PC-9 (cell line): ENCODE results near the gene FCHO2. TPM values are rescaled to one million over a fixed set of nuclear protein-coding genes. Genes with fewer than 3 reads are reported as not detected.

Experiments used
- BruUV-seq: library from RNA; stranded (reverse); fragments of 400-500 nt; replicated peaks from 2 replicates; lab custom pipeline; 2021; lab: Mats Ljungman, UMichigan
- CTCF ChIA-PET: fragments of 300-600 bp; sonication (Branson Sonifier 250); formaldehyde crosslinking; loops from one replicate; lab custom pipeline; 2022; ENCODE audit warnings: antibody characterized with exemption; lab: Charles Lee
- POLR2A ChIA-PET: fragments of 300-600 bp; sonication (Branson Sonifier 250); formaldehyde crosslinking; loops from one replicate; lab custom pipeline; 2022; ENCODE audit warnings: antibody characterized with exemption; ENCODE audit not compliant: unreplicated experiment; lab: Charles Lee
- DNase-seq, 2 experiments: peaks; one replicate each; pipeline versions ENCODE4 v3.0.0 to v3.0.0-alpha.2; 2015 to 2022; ENCODE audit warnings: mixed read lengths in 1 of 2
- H2AFZ ChIP-seq: fragments of 200-600 bp; sonication (generic); 2 replicates; pipeline ENCODE4 v1.8.1; 2017; ENCODE audit warnings: antibody characterized with exemption
- H3F3A ChIP-seq: fragments of 200-600 bp; sonication (generic); 2 replicates; pipeline ENCODE4 v1.8.1; 2017; ENCODE audit warnings: antibody characterized with exemption, mild to moderate bottlenecking, low read depth; ENCODE audit not compliant: insufficient read depth
- H3K27ac ChIP-seq: fragments of 200-600 bp; sonication (generic); 2 replicates; pipeline ENCODE4 v1.6.1; 2016; ENCODE audit warnings: mixed run types
- H3K27me3 ChIP-seq: fragments of 200-600 bp; sonication (generic); 2 replicates; pipeline ENCODE4 v1.6.1; 2016; ENCODE audit warnings: low read depth, mixed run types; ENCODE audit not compliant: insufficient read depth
- H3K36me3 ChIP-seq: fragments of 200-600 bp; sonication (generic); 2 replicates; pipeline ENCODE4 v1.6.1; 2016; ENCODE audit warnings: low read depth, mixed run types
- H3K4me1 ChIP-seq: fragments of 200-600 bp; sonication (generic); replicated peaks from 2 replicates; pipeline ENCODE4 v1.6.1; 2016; ENCODE audit warnings: mixed run types; ENCODE audit not compliant: insufficient read depth
- H3K4me2 ChIP-seq: fragments of 200-600 bp; sonication (generic); 2 replicates; pipeline ENCODE4 v1.6.1; 2017; ENCODE audit warnings: mixed run types
- H3K4me3 ChIP-seq: fragments of 200-600 bp; sonication (generic); 2 replicates; pipeline ENCODE4 v1.6.1; 2016; ENCODE audit warnings: mixed run types
- H3K79me2 ChIP-seq: fragments of 200-600 bp; sonication (generic); 2 replicates; pipeline ENCODE4 v1.6.1; 2017; ENCODE audit warnings: low read depth, mixed run types
- H3K9me2 ChIP-seq: fragments of 200-600 bp; sonication (generic); 2 replicates; pipeline ENCODE4 v1.8.1; 2017; ENCODE audit warnings: mild to moderate bottlenecking; ENCODE audit not compliant: insufficient read depth
- H3K9me3 ChIP-seq: fragments of 200-600 bp; sonication (generic); 2 replicates; pipeline ENCODE4 v1.8.1; 2016; ENCODE audit warnings: low read depth; ENCODE audit not compliant: insufficient read depth
- H4K20me1 ChIP-seq: fragments of 200-600 bp; sonication (generic); 2 replicates; pipeline ENCODE4 v1.8.1; 2017; ENCODE audit not compliant: insufficient read depth
- EZH2 ChIP-seq: fragments of 200-600 bp; sonication (generic); IDR thresholded peaks from 2 replicates; pipeline ENCODE4 v1.8.0; 2017; ENCODE audit warnings: antibody characterized with exemption, low read depth
- intact Hi-C: fragments of 100-400 bp; cut with micrococcal nuclease; formaldehyde crosslinking; loops from one replicate; pipeline ENCODE4 v1.10.0; 2022; ENCODE audit not compliant: unreplicated experiment
- total RNA-seq: library from RNA; stranded (reverse); gene quantifications from 2 replicates; pipeline ENCODE4 v1.2.3, GENCODE V29; 2021
- TF ChIP-seq, protein P1 (sequence below): fragments of 200-600 bp; sonication (generic); conservative IDR thresholded peaks from 2 replicates; pipeline ENCODE4 v1.6.1; 2017; ENCODE audit warnings: mixed run types, antibody characterized with exemption, mild to moderate bottlenecking, moderate library complexity

FCHO2 gene
- total RNA-seq, 1 experiment from 2014 or later: 26.1 TPM

DNA sequence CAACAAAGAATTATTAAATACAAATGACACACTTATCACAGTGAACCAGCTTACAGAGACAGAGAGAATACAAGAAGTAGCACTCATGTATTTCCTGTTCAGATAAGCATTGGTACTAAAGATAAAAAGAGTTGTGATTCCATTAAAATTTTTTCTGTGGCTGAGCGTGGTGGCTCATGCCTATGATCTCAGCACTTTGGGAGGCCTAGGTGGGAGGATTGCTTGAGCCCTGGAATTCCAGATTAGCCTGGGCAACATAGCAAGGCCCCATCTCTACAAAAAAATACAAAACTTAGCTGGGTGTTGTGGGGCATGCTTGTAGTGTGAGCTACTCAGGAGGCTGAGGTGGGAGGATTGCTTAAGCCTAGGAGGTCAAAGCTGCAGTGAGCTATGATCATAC is 32.9 kb downstream of the FCHO2 start:
- TF ChIP-seq, protein P1, sequence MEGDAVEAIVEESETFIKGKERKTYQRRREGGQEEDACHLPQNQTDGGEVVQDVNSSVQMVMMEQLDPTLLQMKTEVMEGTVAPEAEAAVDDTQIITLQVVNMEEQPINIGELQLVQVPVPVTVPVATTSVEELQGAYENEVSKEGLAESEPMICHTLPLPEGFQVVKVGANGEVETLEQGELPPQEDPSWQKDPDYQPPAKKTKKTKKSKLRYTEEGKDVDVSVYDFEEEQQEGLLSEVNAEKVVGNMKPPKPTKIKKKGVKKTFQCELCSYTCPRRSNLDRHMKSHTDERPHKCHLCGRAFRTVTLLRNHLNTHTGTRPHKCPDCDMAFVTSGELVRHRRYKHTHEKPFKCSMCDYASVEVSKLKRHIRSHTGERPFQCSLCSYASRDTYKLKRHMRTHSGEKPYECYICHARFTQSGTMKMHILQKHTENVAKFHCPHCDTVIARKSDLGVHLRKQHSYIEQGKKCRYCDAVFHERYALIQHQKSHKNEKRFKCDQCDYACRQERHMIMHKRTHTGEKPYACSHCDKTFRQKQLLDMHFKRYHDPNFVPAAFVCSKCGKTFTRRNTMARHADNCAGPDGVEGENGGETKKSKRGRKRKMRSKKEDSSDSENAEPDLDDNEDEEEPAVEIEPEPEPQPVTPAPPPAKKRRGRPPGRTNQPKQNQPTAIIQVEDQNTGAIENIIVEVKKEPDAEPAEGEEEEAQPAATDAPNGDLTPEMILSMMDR: no peak
- TF ChIP-seq EZH2: no peak
- POLR2A ChIA-PET: no interaction called here
- no peak overlapping the region for H3K4me2 ChIP-seq
- no peaks in the 10 kb centered on the region for H3K79me2 ChIP-seq
- no peaks in the 10 kb centered on the region for H4K20me1 ChIP-seq
- H3K4me1 ChIP-seq: no peaks in the 10 kb centered on the region
- CTCF ChIA-PET: no interaction called here
- H2AFZ ChIP-seq: no peak overlapping the region
- no peaks in the 10 kb centered on the region for H3K9me2 ChIP-seq
- H3K36me3 ChIP-seq: no peaks in the 10 kb centered on the region
- no peaks in the 10 kb centered on the region for H3K9me3 ChIP-seq
- H3K27me3 ChIP-seq: no peaks in the 10 kb centered on the region
- no peak overlapping the region for H3K27ac ChIP-seq
- no peak overlapping the region for H3K4me3 ChIP-seq
- no TSS peak for BruUV-seq
- no peak for DNase-seq
- H3F3A ChIP-seq: no peaks in the 10 kb centered on the region
- intact Hi-C loops: no loop called here

DNA sequence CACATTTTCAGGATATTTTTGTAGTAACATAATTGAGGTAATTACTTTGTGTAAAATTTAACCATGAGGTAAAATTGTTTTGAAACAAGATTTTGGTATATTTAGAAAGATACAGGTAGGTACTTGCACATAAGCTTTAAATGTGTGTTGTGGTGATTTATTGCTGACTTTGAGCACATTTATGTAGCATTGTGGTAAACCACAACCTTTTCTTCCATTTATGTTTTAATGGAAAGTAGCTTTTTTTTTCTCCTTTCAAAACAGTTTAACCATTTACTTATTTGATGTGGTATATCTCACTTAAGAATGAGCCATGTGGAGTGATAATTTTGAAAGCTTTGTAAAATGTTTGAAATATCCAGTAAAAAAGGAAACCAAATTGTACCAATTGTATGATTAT is 35.6 kb downstream of the FCHO2 start:
- Histone ChIP-seq H3K36me3 (no peaks in the 10 kb centered on the region), H3K27ac (no peak overlapping the region), H3F3A (no peaks in the 10 kb centered on the region), H2AFZ (no peak overlapping the region), H3K9me2 (no peaks in the 10 kb centered on the region), H3K79me2 (no peaks in the 10 kb centered on the region), H4K20me1 (no peaks in the 10 kb centered on the region), H3K9me3 (no peaks in the 10 kb centered on the region), H3K4me3 (no peak overlapping the region), H3K4me2 (no peak overlapping the region), H3K27me3 (no peaks in the 10 kb centered on the region), H3K4me1 (no peaks in the 10 kb centered on the region)
- DNase-seq: no peak
- no TSS peak for BruUV-seq
- intact Hi-C loops: no loop called here
- no peak for TF ChIP-seq EZH2
- TF ChIP-seq, protein P1: no peak
- ChIA-PET POLR2A (no interaction called here), CTCF (no interaction called here)

DNA sequence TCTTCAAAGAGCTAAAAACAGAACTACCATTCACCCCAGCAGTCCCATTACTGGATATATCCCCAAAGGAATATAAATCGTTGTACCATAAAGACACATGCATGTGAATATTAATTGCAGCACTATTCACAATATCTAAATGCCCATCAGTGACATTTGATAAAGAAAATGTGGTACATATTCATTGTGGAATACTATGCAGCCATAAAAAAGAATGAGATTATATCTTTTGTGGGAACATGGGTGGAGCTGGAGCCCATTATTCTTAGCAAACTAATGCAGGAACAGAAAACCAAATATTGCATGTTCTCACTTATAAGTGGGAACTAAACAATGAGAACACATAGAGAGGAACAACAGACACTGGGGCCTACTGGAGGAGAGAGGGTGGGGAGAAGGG is 38.7 kb downstream of the FCHO2 start:
- intact Hi-C loops: no loop called here
- Histone ChIP-seq H3K27ac (no peak overlapping the region), H3K27me3 (no peaks in the 10 kb centered on the region), H3K4me3 (no peak overlapping the region), H3K79me2 (no peaks in the 10 kb centered on the region), H3K4me1 (no peaks in the 10 kb centered on the region), H3K36me3 (no peaks in the 10 kb centered on the region), H4K20me1 (no peaks in the 10 kb centered on the region), H3K4me2 (no peak overlapping the region), H3K9me2 (no peaks in the 10 kb centered on the region), H2AFZ (no peak overlapping the region), H3K9me3 (no peaks in the 10 kb centered on the region), H3F3A (no peaks in the 10 kb centered on the region)
- BruUV-seq: no TSS peak
- POLR2A ChIA-PET: no interaction called here
- TF ChIP-seq, protein P1: no peak
- TF ChIP-seq EZH2: no peak
- CTCF ChIA-PET: no interaction called here
- no peak for DNase-seq
